ENCODE measurements around the gene MMEL1.
"Not testable (repeated sequence)": the region's sequence is repeated elsewhere in the genome, so short reads cannot be mapped to it uniquely, and the experiment has no call there.

The MMEL1 gene

GRCh38 chr1:2583871-2584351, 48.9 kb downstream of the MMEL1 start:
- H3K4me3 ChIP-seq (ENCODE audit: low read depth, low read length) = no peak overlapping the region
- no peak for TF ChIP-seq CTCF (IDR thresholded peaks at IDR 0.05; ENCODE audit: low read depth, low read length, missing control alignments)
- in situ Hi-C loops (cut with HindIII; ENCODE audit: low sequenced_read_pairs) = no loop called here
- DNase-seq (ENCODE audit: low read depth) = no peak

GRCh38 chr1:2583331-2583791, 49.5 kb downstream of the MMEL1 start:
- H3K4me3 ChIP-seq (ENCODE audit: low read depth, low read length) = no peak overlapping the region
- TF ChIP-seq CTCF (IDR thresholded peaks at IDR 0.05; ENCODE audit: low read depth, low read length, missing control alignments) = no peak
- DNase-seq (ENCODE audit: low read depth) = no peak
- in situ Hi-C loops (cut with HindIII; ENCODE audit: low sequenced_read_pairs) = no loop called here

GRCh38 chr1:2582391-2582790, 50.4 kb downstream of the MMEL1 start:
- no peak for TF ChIP-seq CTCF (IDR thresholded peaks at IDR 0.05; ENCODE audit: low read depth, low read length, missing control alignments)
- no peak for DNase-seq (ENCODE audit: low read depth)
- no peak overlapping the region for H3K4me3 ChIP-seq (ENCODE audit: low read depth, low read length)
- in situ Hi-C loops (cut with HindIII; ENCODE audit: low sequenced_read_pairs) = no loop called here

- DNase-seq (ENCODE audit: low read depth) = no peak
- no peak for TF ChIP-seq CTCF (IDR thresholded peaks at IDR 0.05; ENCODE audit: low read depth, low read length, missing control alignments)
- no peak overlapping the region for H3K4me3 ChIP-seq (ENCODE audit: low read depth, low read length)
- in situ Hi-C loops (cut with HindIII; ENCODE audit: low sequenced_read_pairs) = no loop called here
Observed at GRCh38 chr1:2580691-2581090, 52.1 kb downstream of the MMEL1 start.

GRCh38 chr1:2578758-2579118, 54.1 kb downstream of the MMEL1 start:
- in situ Hi-C loops (cut with HindIII; ENCODE audit: low sequenced_read_pairs) = no loop called here

GRCh38 chr1:2577565-2578075, 55.2 kb downstream of the MMEL1 start:
- in situ Hi-C loops (cut with HindIII; ENCODE audit: low sequenced_read_pairs); DNase-seq (ENCODE audit: low read depth); H3K4me3 ChIP-seq (ENCODE audit: low read depth, low read length): not testable (repeated sequence)

More at GRCh38 chr1:2578758-2579118, 54.1 kb downstream of the MMEL1 start:
- TF ChIP-seq CTCF (IDR thresholded peaks at IDR 0.05; ENCODE audit: low read depth, low read length, missing control alignments) = no peak
- DNase-seq (ENCODE audit: low read depth) = no peak
- H3K4me3 ChIP-seq (ENCODE audit: low read depth, low read length) = no peak overlapping the region

GRCh38 chr1:2575801-2576663, 56.8 kb downstream of the MMEL1 start:
- no peak for TF ChIP-seq CTCF (IDR thresholded peaks at IDR 0.05; ENCODE audit: low read depth, low read length, missing control alignments)
- in situ Hi-C loops (cut with HindIII; ENCODE audit: low sequenced_read_pairs) = no loop called here
- DNase-seq (ENCODE audit: low read depth) = no peak
- no peak overlapping the region for H3K4me3 ChIP-seq (ENCODE audit: low read depth, low read length)
